Testis (tissue), 3 donors: ENCODE results near the gene DAND5. TPM values are rescaled to one million over a fixed set of nuclear protein-coding genes. Genes with fewer than 3 reads are reported as not detected.

Experiments
- DNase-seq: peaks from one replicate; pipeline ENCODE4 v3.0.0-alpha.2; 2019
- H3K27ac ChIP-seq, 2 donors: fragments of 200-600 bp; sonication (generic); one replicate each; pipeline ENCODE4 v1.5.1; 2019
- H3K27me3 ChIP-seq: fragments of 200-600 bp; sonication (generic); one replicate; pipeline ENCODE4 v1.5.1; 2019
- H3K36me3 ChIP-seq: fragments of 200-600 bp; sonication (generic); one replicate; pipeline ENCODE4 v1.5.1; 2017; ENCODE audit warnings: low read depth; ENCODE audit errors: missing control alignments
- H3K4me1 ChIP-seq: fragments of 200-600 bp; sonication (generic); one replicate; pipeline ENCODE4 v1.5.1; 2019
- H3K4me3 ChIP-seq, 2 donors: fragments of 200-600 bp; sonication (generic); one replicate each; pipeline ENCODE4 v1.5.1; 2017 to 2019
- H3K9me3 ChIP-seq: fragments of 200-600 bp; sonication (generic); one replicate; pipeline ENCODE4 v1.5.1; 2017
- POLR2A ChIP-seq: fragments of 450-650 bp; IDR thresholded peaks from one replicate; pipeline ENCODE4 v1.6.1; 2017; ENCODE audit warnings: antibody characterized with exemption, mild to moderate bottlenecking, moderate library complexity
- WGBS, 2 donors: methylation state at CpG; one replicate each; pipeline ENCODE4 v1.1.5; 2018; 5-methylcytosine and 5-hydroxymethylcytosine counted together
- intact Hi-C: fragments of 100-400 bp; cut with DNase I; formaldehyde crosslinking; loops from one replicate; pipeline ENCODE4 v1.15.1; 2023; ENCODE audit warnings: low total_unique reads
- polyA plus RNA-seq: library from polyadenylated mRNA; stranded (reverse); fragments of 350-450 nt; fragmentation: Illumina TruSeq; extraction: RNeasy Lipid Tissue Mini Kit (QIAGEN cat#74804); gene quantifications from one replicate; pipeline ENCODE4 v1.2.3, GENCODE V29; 2014; ENCODE audit warnings: low read depth, low replicate concordance; ENCODE audit not compliant: insufficient read depth
- total RNA-seq, 2 donors: library from RNA; depleted of rRNA; stranded (reverse); fragments of >200 nt; gene quantifications; one replicate each; pipeline ENCODE4 v1.2.3, GENCODE V29; 2016
- TF ChIP-seq, protein P1 (sequence below), 3 experiments: fragments of 450-650 bp in 2 of 3; fragments of 200-600 bp in 1 of 3; sonication (generic) in 1 of 3; IDR thresholded peaks; one replicate each; pipeline ENCODE4 v1.5.1; 2016 to 2019; ENCODE audit warnings: antibody characterized with exemption in 3 of 3, mild to moderate bottlenecking in 2 of 3, moderate library complexity in 1 of 3

The DAND5 gene
- total and polyA plus RNA-seq, 3 donors from 2014 or later = 0.16 to 2.8 (median 1.4) TPM

DNA sequence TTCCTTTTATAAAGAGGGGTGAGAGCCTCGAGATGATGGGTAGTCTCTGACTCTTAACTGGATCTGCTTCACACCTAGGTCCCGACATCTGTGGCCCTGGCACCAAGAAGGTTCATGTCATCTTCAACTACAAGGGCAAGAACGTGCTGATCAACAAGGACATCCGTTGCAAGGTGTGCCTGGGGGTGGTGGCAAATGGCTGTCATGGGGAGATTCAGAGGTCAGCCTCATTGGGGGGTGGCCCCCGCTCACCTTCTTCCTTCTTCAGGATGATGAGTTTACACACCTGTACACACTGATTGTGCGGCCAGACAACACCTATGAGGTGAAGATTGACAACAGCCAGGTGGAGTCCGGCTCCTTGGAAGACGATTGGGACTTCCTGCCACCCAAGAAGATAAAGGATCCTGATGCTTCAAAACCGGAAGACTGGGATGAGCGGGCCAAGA is 29.4 kb upstream of the DAND5 start:
- peaks cover 21% of the 10 kb centered on the region for H3K4me1 ChIP-seq
- TF ChIP-seq, protein P1, sequence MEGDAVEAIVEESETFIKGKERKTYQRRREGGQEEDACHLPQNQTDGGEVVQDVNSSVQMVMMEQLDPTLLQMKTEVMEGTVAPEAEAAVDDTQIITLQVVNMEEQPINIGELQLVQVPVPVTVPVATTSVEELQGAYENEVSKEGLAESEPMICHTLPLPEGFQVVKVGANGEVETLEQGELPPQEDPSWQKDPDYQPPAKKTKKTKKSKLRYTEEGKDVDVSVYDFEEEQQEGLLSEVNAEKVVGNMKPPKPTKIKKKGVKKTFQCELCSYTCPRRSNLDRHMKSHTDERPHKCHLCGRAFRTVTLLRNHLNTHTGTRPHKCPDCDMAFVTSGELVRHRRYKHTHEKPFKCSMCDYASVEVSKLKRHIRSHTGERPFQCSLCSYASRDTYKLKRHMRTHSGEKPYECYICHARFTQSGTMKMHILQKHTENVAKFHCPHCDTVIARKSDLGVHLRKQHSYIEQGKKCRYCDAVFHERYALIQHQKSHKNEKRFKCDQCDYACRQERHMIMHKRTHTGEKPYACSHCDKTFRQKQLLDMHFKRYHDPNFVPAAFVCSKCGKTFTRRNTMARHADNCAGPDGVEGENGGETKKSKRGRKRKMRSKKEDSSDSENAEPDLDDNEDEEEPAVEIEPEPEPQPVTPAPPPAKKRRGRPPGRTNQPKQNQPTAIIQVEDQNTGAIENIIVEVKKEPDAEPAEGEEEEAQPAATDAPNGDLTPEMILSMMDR (IDR thresholded peaks at IDR 0.05) = no peak
- no peak for TF ChIP-seq POLR2A
- no peaks in the 10 kb centered on the region for H3K36me3 ChIP-seq
- 62 to 77% methylated on average over 10 of the region's 10 CpGs for WGBS, 2 donors
- no peak overlapping the region for H3K27ac ChIP-seq
- no peaks in the 10 kb centered on the region for H3K9me3 ChIP-seq
- DNase-seq = no peak
- intact Hi-C loops = no loop called here
- peak overlapping the region in 1 of 2 donors; percentile 98 for H3K4me3 ChIP-seq
- no peaks in the 10 kb centered on the region for H3K27me3 ChIP-seq

DNA sequence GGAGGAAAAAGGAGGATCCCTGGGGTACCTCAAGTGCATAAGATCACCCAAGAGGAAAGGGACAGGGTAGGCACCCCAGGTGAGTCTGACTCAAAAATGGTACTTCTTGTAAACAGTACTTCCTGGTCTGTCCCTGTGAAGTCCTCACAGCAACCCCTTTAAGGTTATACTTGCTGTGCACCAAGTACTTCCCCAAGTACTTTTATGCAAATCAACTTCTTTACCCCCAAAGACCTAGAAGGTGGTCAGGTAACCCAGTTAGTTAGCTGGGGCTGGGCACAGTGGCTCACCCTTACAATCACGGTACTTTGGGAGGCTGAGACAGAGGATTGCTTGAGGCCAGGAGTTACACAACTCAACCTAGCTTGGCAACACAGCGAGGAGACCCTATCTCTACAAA is 28.5 kb upstream of the DAND5 start:
- no peaks in the 10 kb centered on the region for H3K36me3 ChIP-seq
- peaks cover 21% of the 10 kb centered on the region for H3K4me1 ChIP-seq
- no peaks in the 10 kb centered on the region for H3K9me3 ChIP-seq
- no peak overlapping the region for H3K27ac ChIP-seq
- H3K4me3 ChIP-seq = no peak overlapping the region
- WGBS, 2 donors = 87 to 89% methylated on average over 2 of the region's 2 CpGs
- DNase-seq = no peak
- intact Hi-C loops = no loop called here
- no peaks in the 10 kb centered on the region for H3K27me3 ChIP-seq
- TF ChIP-seq POLR2A = no peak
- TF ChIP-seq, protein P1 (IDR thresholded peaks at IDR 0.05) = no peak

DNA sequence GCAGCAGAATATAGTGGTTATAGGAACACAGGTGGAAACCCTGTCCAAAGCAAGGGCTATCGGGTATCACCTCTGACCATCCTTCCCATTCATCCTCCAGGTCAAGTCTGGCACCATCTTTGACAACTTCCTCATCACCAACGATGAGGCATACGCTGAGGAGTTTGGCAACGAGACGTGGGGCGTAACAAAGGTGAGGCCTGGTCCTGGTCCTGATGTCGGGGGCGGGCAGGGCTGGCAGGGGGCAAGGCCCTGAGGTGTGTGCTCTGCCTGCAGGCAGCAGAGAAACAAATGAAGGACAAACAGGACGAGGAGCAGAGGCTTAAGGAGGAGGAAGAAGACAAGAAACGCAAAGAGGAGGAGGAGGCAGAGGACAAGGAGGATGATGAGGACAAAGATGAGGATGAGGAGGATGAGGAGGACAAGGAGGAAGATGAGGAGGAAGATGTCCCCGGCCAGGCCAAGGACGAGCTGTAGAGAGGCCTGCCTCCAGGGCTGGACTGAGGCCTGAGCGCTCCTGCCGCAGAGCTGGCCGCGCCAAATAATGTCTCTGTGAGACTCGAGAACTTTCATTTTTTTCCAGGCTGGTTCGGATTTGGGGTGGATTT is 25.8 kb upstream of the DAND5 start:
- TF ChIP-seq POLR2A = no peak
- TF ChIP-seq, protein P1 (IDR thresholded peaks at IDR 0.05) = no peak
- peaks cover 19% of the 10 kb centered on the region for H3K4me1 ChIP-seq
- H3K36me3 ChIP-seq = no peaks in the 10 kb centered on the region
- WGBS, 2 donors = 83 to 85% methylated on average over 18 of the region's 18 CpGs
- no peaks in the 10 kb centered on the region for H3K27me3 ChIP-seq
- H3K27ac ChIP-seq = no peak overlapping the region
- no peak for DNase-seq
- H3K4me3 ChIP-seq = no peak overlapping the region
- H3K9me3 ChIP-seq = no peaks in the 10 kb centered on the region
- intact Hi-C loops = no loop called here

DNA sequence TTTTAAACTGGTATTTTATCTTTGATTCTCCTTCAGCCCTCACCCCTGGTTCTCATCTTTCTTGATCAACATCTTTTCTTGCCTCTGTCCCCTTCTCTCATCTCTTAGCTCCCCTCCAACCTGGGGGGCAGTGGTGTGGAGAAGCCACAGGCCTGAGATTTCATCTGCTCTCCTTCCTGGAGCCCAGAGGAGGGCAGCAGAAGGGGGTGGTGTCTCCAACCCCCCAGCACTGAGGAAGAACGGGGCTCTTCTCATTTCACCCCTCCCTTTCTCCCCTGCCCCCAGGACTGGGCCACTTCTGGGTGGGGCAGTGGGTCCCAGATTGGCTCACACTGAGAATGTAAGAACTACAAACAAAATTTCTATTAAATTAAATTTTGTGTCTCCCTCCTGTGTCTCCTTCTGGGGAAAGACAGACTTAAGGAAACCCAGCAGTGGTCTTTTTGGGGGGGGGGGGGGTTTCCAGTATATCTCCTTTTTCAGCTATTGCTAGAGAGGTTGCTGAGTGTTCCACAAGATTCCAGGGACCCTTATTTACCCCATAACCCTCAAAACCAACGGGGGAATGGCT is 25.2 kb upstream of the DAND5 start:
- H3K4me3 ChIP-seq = no peak overlapping the region
- DNase-seq = no peak
- peak overlapping the region; percentile 94 to 95 for H3K27ac ChIP-seq
- no peak for TF ChIP-seq POLR2A
- no peaks in the 10 kb centered on the region for H3K9me3 ChIP-seq
- intact Hi-C loops = no loop called here
- no peaks in the 10 kb centered on the region for H3K36me3 ChIP-seq
- WGBS, 2 donors = 70 to 75% methylated on average over 2 of the region's 2 CpGs
- peaks cover 19% of the 10 kb centered on the region for H3K4me1 ChIP-seq
- H3K27me3 ChIP-seq = no peaks in the 10 kb centered on the region

DNA sequence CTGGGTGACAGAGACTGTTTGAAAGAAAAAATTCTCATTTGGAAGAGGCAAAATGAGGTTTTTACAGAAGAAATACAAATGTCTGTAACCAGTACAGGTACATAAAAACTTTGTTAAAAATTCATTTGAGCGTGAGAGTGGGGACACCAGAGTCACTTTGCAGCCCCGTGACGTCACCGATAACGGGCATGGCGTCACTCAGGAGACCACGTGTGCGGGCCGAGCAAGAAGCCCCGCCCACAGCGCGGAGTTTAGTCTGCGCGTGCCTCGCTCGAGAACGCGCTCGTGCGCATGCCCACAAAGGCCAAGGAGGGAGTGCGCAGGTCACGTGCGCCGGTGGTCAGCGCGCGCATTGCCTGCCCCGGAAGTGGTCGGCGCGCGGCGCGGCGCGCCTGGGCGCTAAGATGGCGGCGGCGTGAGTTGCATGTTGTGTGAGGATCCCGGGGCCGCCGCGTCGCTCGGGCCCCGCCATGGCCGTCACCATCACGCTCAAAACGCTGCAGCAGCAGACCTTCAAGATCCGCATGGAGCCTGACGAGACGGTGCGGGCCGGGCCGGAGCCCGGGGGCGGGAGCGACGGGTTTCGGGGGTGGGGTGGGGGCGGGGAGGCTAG is 23.8 kb upstream of the DAND5 start, which contains the start of gene RAD23A:
Gene RAD23A, plus strand, starts transcription at position 384 of the 613 bp plus-strand sequence. Its CDS starts 87 bp downstream, at position 471.
- no peaks in the 10 kb centered on the region for H3K9me3 ChIP-seq
- intact Hi-C loops = no loop called here
- H3K4me3 ChIP-seq = peak within 1 kb of the TSS; percentile 98
- WGBS, 2 donors = 1 to 22% methylated on average over 1 to 53 of the region's 62 CpGs
- peak within 1 kb of the TSS; percentile 94 to 95 for H3K27ac ChIP-seq
- no peaks in the 10 kb centered on the region for H3K36me3 ChIP-seq
- H3K27me3 ChIP-seq = no peaks in the 10 kb centered on the region
- DNase-seq = peak; percentile 98
- TF ChIP-seq, protein P1 (IDR thresholded peaks at IDR 0.05) = peak in 1 of 3 experiments; percentile 8
- no peak for TF ChIP-seq POLR2A
- peaks cover 7% of the 10 kb centered on the region for H3K4me1 ChIP-seq
